Activated naive CD4-positive, alpha-beta T cell treated with anti-CD3 and anti-CD28 coated beads, Interleukin-2, amount 10 ng/mL, durations not matched to agents 5 hours and 36 hours (primary cell): Measurements from ENCODE around the gene SOCS7. TPM values are rescaled to one million over a fixed set of nuclear protein-coding genes. Genes with fewer than 3 reads are reported as not detected.

Source experiments
- total RNA-seq, 2 experiments: library from RNA; stranded (reverse); gene quantifications; one replicate each; pipeline ENCODE4 v1.2.3, GENCODE V29; 2021

Gene SOCS7, protein sequence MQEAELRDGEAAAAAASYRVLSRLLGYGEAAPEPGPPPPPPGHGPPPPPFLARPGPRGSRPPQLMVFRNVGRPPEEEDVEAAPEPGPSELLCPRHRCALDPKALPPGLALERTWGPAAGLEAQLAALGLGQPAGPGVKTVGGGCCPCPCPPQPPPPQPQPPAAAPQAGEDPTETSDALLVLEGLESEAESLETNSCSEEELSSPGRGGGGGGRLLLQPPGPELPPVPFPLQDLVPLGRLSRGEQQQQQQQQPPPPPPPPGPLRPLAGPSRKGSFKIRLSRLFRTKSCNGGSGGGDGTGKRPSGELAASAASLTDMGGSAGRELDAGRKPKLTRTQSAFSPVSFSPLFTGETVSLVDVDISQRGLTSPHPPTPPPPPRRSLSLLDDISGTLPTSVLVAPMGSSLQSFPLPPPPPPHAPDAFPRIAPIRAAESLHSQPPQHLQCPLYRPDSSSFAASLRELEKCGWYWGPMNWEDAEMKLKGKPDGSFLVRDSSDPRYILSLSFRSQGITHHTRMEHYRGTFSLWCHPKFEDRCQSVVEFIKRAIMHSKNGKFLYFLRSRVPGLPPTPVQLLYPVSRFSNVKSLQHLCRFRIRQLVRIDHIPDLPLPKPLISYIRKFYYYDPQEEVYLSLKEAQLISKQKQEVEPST
- 10 to 100 TPM; 13.9 to 16.7 TPM for total RNA-seq

DNA sequence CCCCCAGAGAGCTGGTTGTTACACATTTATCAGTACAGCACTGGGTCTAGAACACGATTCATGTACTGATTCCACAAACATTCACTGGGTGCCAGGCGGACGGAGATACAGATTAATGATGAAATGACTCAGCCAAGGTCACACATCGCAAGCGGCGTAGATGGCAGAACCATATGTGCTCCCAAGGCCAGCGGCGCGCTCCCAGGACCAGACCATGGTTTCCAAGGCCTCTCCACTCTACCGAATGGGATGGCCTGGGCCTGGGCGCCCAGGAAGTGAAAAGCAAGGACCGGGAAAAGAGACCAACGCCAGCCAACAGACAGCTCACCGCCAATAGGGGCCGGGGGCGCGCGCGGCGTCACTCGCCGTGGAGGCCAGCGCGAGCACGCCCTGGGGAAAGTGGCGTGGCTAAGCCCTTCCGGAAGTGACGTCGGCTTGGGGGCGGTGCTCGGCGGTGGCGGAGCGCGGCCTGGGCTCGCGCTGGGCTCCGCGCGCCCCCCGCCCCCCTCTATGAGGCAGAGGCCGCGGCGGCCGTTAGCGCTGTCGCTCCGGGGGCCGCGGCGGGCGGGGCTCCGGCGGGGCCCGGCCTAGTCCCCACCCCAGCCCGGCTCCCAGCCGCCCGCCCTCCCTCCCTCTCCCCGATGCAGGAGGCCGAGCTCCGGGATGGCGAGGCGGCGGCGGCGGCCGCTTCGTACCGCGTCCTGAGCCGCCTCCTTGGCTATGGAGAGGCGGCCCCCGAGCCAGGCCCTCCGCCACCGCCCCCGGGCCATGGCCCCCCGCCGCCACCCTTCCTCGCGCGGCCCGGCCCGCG lies at the start of gene SOCS7:
TSS of gene SOCS7 (plus strand) at position 433 of the 811 bp plus-strand sequence. CDS start at position 642, 209 bp downstream.

DNA sequence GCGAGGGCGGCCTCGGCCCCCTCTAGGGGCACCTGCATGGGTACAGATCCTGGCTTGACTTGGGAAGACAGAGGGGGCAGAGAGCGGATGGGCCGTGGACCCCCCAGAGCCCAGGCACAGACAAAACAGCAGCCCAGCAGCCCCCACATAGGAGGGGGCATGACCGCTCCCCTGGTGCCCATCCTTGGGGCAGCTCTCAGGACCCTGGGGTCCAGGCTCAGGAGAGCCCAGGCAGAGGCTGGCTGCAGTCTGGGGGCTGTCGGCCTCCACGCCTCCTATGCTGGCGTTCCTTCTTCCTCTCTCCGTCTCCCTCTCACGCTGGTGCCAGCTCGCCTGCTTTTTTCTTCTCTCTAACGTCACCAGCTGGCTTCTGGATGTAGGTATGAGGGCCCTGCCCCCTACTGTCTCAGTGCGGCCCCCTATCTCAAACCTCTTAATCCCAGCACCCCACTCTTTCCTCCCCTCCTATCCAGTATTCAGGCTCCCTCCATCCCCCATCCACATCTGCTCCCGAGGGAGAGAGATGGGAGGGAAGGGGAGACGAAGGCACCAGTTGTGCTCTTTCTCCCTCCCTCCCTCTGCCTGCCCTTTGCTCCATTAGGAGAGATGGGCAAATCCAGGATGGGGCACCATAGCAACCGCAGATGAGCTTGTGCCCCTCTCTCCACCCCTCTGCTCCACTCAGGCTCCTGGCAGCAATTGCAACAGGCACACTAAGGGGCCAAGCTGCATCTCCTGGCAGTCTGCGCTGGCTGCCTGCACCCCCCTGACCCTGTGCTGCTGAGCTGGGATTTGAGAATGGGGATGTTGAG lies 7.8 kb upstream of the SOCS7 start, which contains the start of gene GPR179:
TSS of gene GPR179 (minus strand) at position 349 of the 812 bp plus-strand sequence. CDS start at position 182, 167 bp downstream.

DNA sequence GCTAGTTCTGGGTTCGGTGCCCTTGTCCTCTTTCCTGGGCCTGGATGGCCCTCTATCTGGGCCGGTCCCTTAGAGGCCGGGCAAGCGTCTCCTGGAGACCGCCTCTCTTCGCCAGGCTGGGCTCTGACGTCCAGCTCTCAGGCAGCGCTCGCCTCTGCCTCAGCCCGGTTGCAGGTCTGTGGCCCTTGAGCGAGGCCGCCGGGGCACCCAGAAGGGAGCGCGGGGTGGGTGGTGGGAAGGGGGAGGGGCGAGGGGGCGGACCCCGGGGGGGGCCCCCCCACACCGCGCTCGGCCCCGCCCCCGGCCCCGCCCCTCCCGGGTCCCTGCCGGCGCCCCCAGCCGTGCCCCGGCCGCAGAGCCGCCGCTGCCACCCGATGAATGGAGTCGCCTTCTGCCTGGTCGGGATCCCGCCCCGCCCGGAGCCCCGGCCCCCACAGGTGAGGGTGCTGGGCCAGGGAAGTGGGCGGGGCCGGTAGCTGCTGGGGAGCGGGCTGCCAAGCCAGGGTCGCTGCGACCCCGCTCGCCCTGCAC lies 76.5 kb downstream of the SOCS7 start, which contains the start of gene ARHGAP23:
TSS of gene ARHGAP23 (plus strand) at position 353 of the 531 bp plus-strand sequence. CDS start at position 375, 22 bp downstream.

Other genes with a start within 250 kb of the SOCS7 start
- gene TBC1D3E, start 223.9 kb upstream of the SOCS7 start, total RNA-seq = not detected
- not detected for gene TBC1D3, start 159.3 kb upstream of the SOCS7 start, total RNA-seq
- gene MRPL45, start 54.7 kb upstream of the SOCS7 start, total RNA-seq = 10 to 100 TPM; 33.0 to 34.9 TPM
- not detected for gene GPR179, start 7.9 kb upstream of the SOCS7 start, total RNA-seq
- gene ARHGAP23, start 76.6 kb downstream of the SOCS7 start, total RNA-seq = under 1 TPM; 0.13 to 0.63 TPM